ENCODE results near the gene PDZD11. TPM values are rescaled to one million over a fixed set of nuclear protein-coding genes. Genes with fewer than 3 reads are reported as not detected.
"Not testable (repeated sequence)": the region's sequence is repeated elsewhere in the genome, so short reads cannot be mapped to it uniquely, and the experiment has no call there.

PDZD11 gene
- polyA plus RNA-seq, 3 donors: 48.8 to 59.1 (median 58.5) TPM

- DNase-seq: no peak
These were observed 21.7 kb downstream of the PDZD11 start, which contains the start of gene ARR3 for GRCh38 chrX:70268034-70268433. Gene ARR3, plus strand, starts transcription at chrX:70268334. Its CDS starts 1,052 bp downstream, at chrX:70269386.

- no peak for DNase-seq
These were observed 24.9 kb downstream of the PDZD11 start for GRCh38 chrX:70264784-70265183.

GRCh38 chrX:70262952-70263567, 26.7 kb downstream of the PDZD11 start:
- peak; percentile 17 for DNase-seq

GRCh38 chrX:70260104-70260503, 29.6 kb downstream of the PDZD11 start, which contains the start of gene P2RY4:
Gene P2RY4, minus strand, starts transcription at chrX:70260204. Its CDS starts 580 bp downstream, at chrX:70259624.
- no peak for DNase-seq

- DNase-seq: no peak
These were observed 32.1 kb downstream of the PDZD11 start for GRCh38 chrX:70257423-70258288.

GRCh38 chrX:70255452-70255851, 34.3 kb downstream of the PDZD11 start:
- DNase-seq: no peak

GRCh38 chrX:70254909-70255308, 34.8 kb downstream of the PDZD11 start:
- DNase-seq: no peak

GRCh38 chrX:70254063-70254400, 35.7 kb downstream of the PDZD11 start:
- no peak for DNase-seq

GRCh38 chrX:70253377-70254062, 36.2 kb downstream of the PDZD11 start:
- DNase-seq: no peak

GRCh38 chrX:70252491-70252890, 37.2 kb downstream of the PDZD11 start:
- no peak for DNase-seq

- no peak for DNase-seq
These were observed 42.5 kb downstream of the PDZD11 start for GRCh38 chrX:70247252-70247651.

GRCh38 chrX:70244881-70245280, 44.8 kb downstream of the PDZD11 start:
- DNase-seq: no peak

- DNase-seq: not testable (repeated sequence)
These were observed 46.1 kb downstream of the PDZD11 start for GRCh38 chrX:70243601-70244000.

GRCh38 chrX:70241501-70241900, 48.2 kb downstream of the PDZD11 start:
- no peak for DNase-seq

GRCh38 chrX:70240751-70241150, 49.0 kb downstream of the PDZD11 start:
- no peak for DNase-seq

Other genes with a start within 250 kb of the PDZD11 start
- gene AWAT2, start 240.0 kb downstream of the PDZD11 start, polyA plus RNA-seq (ENCODE audit: insufficient read length in 3 of 3): not detected
- gene OTUD6A, start 227.5 kb downstream of the PDZD11 start, polyA plus RNA-seq (ENCODE audit: insufficient read length in 3 of 3): not detected
- gene IGBP1, start 156.5 kb downstream of the PDZD11 start, polyA plus RNA-seq (ENCODE audit: insufficient read length in 3 of 3): 100 to 1,000 TPM in 2 of 3 donors, 10 to 100 TPM in 1; 88.0 to 104 (median 100) TPM
- gene DGAT2L6, start 112.4 kb downstream of the PDZD11 start, polyA plus RNA-seq (ENCODE audit: insufficient read length in 3 of 3): under 1 TPM in 1 of 3 donors, not detected in 2; 0.22 TPM
- under 1 TPM in 1 of 3 donors, not detected in 2; 0.13 TPM for gene AWAT1, start 55.3 kb downstream of the PDZD11 start, polyA plus RNA-seq (ENCODE audit: insufficient read length in 3 of 3)
- under 1 TPM; 0.14 to 0.68 (median 0.56) TPM for gene P2RY4, start 29.7 kb downstream of the PDZD11 start, polyA plus RNA-seq (ENCODE audit: insufficient read length in 3 of 3)
- 1 to 10 TPM in 2 of 3 donors, under 1 TPM in 1; 0.51 to 1.7 (median 1.4) TPM for gene ARR3, start 21.6 kb downstream of the PDZD11 start, polyA plus RNA-seq (ENCODE audit: insufficient read length in 3 of 3)
- 1 to 10 TPM in 2 of 3 donors, under 1 TPM in 1; 0.85 to 1.3 (median 1.2) TPM for gene RAB41, start 7.8 kb downstream of the PDZD11 start, polyA plus RNA-seq (ENCODE audit: insufficient read length in 3 of 3)
- gene KIF4A, start 177 bp upstream of the PDZD11 start, polyA plus RNA-seq (ENCODE audit: insufficient read length in 3 of 3): 10 to 100 TPM; 17.0 to 20.6 (median 17.7) TPM
- 1 to 10 TPM; 1.4 to 2.2 (median 2.0) TPM for gene GDPD2, start 133.4 kb upstream of the PDZD11 start, polyA plus RNA-seq (ENCODE audit: insufficient read length in 3 of 3)
- gene DLG3, start 154.9 kb upstream of the PDZD11 start, polyA plus RNA-seq (ENCODE audit: insufficient read length in 3 of 3): 10 to 100 TPM; 39.3 to 49.1 (median 39.5) TPM